ENCODE results near the gene RPS29. TPM values are rescaled to one million over a fixed set of nuclear protein-coding genes. Genes with fewer than 3 reads are reported as not detected.

The RPS29 gene
- total and polyA plus RNA-seq, 10 of the 15 experiments (the other 5 are each of a cell fraction or from before 2014, with no cell fraction given) = 2,685 to 10,815 (median 4,359) TPM

DNA sequence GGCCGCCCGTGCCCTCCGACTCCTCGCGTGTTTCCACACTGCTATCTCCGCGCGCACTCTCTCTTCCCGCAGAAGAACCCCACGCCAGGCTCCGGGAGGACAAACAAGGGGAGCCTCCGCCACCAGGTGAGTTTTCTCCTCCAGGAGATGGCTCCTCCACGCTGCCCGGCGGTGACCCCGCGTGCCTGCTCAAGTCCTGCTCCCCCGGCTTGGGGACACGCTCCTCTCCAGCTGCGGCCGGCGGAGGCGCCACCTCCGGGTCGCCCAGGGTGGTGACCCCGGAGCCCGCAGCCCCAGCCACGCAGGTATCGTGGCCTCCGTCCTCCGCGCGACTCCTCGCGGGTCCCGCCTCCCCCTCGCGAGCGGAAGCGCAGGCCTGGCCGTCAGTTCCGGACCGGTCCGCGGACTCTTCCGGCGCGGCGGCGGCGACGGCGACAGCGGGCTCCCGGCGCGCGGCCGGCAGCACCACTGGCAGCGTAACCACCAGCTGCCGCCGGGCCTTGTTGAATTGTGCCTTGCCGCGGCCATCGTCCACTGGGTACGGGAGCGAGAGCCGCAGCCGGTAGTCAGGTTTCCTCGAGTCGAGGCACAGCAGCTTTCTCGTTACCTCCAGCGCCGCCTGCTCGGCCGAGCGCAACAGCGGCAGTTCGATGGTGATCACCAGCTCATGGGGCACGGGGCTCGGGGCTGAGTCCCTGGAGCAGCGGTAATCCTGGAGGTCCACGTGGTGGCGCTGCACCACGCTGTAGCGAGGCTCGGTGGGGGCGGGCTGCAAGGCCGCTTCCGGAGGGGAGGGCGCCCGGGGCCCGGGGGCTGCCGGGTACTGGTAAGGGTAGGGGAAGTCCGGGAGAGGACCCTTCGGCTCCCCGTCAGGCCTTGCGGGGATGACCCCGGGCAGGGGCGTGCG lies 47.7 kb upstream of the RPS29 start (continued):
- TF ChIP-seq E2F4 (IDR thresholded peaks at IDR 0.05; ENCODE audit: low read depth, low read length) (peak; percentile 34; the same call in 1 of the 2 replicates), ETV6 (conservative IDR thresholded peaks at IDR 0.05 in 1 of 2, IDR thresholded peaks at IDR 0.05 in 1 of 2; ENCODE audit: borderline replicate concordance in 1 of 2, low read depth in 1 of 2) (no peak; a peak in 1 of 4 replicates), IKZF2 (IDR thresholded peaks at IDR 0.05) (no peak; a peak in 2 of 4 replicates), SIN3A (IDR thresholded peaks at IDR 0.05; ENCODE audit: low read depth, low read length) (peak; percentile 84; the same call in 1 of the 2 replicates), ZBED1 (IDR thresholded peaks at IDR 0.05; ENCODE audit: borderline replicate concordance) (peak; percentile 74; the same call in 1 of the 2 replicates), EZH2 (IDR thresholded peaks at IDR 0.05; ENCODE audit: borderline replicate concordance, control insufficient read depth, low read depth, low read length) (no peak), ESRRA (IDR thresholded peaks at IDR 0.05; ENCODE audit: low read length) (no peak), CREB1 (IDR thresholded peaks at IDR 0.05; ENCODE audit: low read depth) (peak; percentile 76; the same call in 1 of the 2 replicates), NR2F1 (conservative IDR thresholded peaks at IDR 0.05) (peak; percentile 99), ZNF384 (IDR thresholded peaks at IDR 0.05; ENCODE audit: borderline replicate concordance, low read depth, low read length) (no peak), YBX1 (IDR thresholded peaks at IDR 0.05) (no peak), JUND (IDR thresholded peaks at IDR 0.05; ENCODE audit: low read depth, low read length) (0 out of 2 replicates have a peak, but pooled peaks have one; percentile 22), ZNF622 (IDR thresholded peaks at IDR 0.05) (no peak), RAD51 (IDR thresholded peaks at IDR 0.05) (no peak), ELK1 (IDR thresholded peaks at IDR 0.05; ENCODE audit: low read depth, low read length) (peak; percentile 85), MYC (IDR thresholded peaks at IDR 0.05; ENCODE audit: insufficient read depth, insufficient read length, insufficient replicate concordance, low read length, severe bottlenecking) (peak; percentile 42), EED (IDR thresholded peaks at IDR 0.05; ENCODE audit: low read depth) (no peak), HCFC1 (IDR thresholded peaks at IDR 0.05; ENCODE audit: low read length) (no peak; the same call in 1 of the 2 replicates), CHD2 (IDR thresholded peaks at IDR 0.05; ENCODE audit: borderline replicate concordance, low read depth, low read length) (peak; percentile 75), ZSCAN29 (IDR thresholded peaks at IDR 0.05) (no peak; the same call in 1 of the 2 replicates), SREBF1 (IDR thresholded peaks at IDR 0.05; ENCODE audit: low read length) (no peak), SMAD5 (IDR thresholded peaks at IDR 0.05; ENCODE audit: low read depth) (peak; percentile 70)
- TF ChIP-seq, protein P1, sequence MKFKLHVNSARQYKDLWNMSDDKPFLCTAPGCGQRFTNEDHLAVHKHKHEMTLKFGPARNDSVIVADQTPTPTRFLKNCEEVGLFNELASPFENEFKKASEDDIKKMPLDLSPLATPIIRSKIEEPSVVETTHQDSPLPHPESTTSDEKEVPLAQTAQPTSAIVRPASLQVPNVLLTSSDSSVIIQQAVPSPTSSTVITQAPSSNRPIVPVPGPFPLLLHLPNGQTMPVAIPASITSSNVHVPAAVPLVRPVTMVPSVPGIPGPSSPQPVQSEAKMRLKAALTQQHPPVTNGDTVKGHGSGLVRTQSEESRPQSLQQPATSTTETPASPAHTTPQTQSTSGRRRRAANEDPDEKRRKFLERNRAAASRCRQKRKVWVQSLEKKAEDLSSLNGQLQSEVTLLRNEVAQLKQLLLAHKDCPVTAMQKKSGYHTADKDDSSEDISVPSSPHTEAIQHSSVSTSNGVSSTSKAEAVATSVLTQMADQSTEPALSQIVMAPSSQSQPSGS (IDR thresholded peaks at IDR 0.05; ENCODE audit: low read length) = no peak
- TF ChIP-seq, protein P2, sequence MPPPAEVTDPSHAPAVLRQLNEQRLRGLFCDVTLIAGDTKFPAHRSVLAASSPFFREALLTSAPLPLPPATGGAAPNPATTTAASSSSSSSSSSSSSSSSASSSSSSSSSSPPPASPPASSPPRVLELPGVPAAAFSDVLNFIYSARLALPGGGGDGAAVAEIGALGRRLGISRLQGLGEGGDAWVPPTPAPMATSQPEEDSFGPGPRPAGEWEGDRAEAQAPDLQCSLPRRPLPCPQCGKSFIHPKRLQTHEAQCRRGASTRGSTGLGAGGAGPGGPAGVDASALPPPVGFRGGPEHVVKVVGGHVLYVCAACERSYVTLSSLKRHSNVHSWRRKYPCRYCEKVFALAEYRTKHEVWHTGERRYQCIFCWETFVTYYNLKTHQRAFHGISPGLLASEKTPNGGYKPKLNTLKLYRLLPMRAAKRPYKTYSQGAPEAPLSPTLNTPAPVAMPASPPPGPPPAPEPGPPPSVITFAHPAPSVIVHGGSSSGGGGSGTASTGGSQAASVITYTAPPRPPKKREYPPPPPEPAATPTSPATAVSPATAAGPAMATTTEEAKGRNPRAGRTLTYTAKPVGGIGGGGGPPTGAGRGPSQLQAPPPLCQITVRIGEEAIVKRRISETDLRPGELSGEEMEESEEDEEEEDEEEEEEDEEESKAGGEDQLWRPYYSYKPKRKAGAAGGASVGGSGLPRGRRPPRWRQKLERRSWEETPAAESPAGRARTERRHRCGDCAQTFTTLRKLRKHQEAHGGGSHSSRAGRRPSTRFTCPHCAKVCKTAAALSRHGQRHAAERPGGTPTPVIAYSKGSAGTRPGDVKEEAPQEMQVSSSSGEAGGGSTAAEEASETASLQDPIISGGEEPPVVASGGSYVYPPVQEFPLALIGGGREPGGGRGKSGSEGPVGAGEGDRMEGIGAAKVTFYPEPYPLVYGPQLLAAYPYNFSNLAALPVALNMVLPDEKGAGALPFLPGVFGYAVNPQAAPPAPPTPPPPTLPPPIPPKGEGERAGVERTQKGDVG (CRISPR knock-in tag; IDR thresholded peaks at IDR 0.05) = no peak

Data from GM12878 (cell line).